ENCODE results near the gene DGLUCY. TPM values are rescaled to one million over a fixed set of nuclear protein-coding genes. Genes with fewer than 3 reads are reported as not detected.

DGLUCY gene
- total and polyA plus RNA-seq, 2 experiments from 2014 or later, result 44.8 to 51.3 TPM

- Histone ChIP-seq H2AFZ (no peak overlapping the region), H4K20me1 (ENCODE audit: insufficient read depth, poor library complexity, severe bottlenecking) (no peaks in the 10 kb centered on the region), H3K4me1 (ENCODE audit: insufficient read depth) (no peaks in the 10 kb centered on the region), H3K27me3 (no peaks in the 10 kb centered on the region), H3K79me2 (no peaks in the 10 kb centered on the region), H3K4me2 (no peak overlapping the region), H3K9me2 (replicated peaks; ENCODE audit: insufficient read depth) (no peaks in the 10 kb centered on the region), H3K27ac (no peak overlapping the region), H3K4me3 (no peak overlapping the region), H3K36me3 (replicated peaks; ENCODE audit: insufficient read depth, low read depth) (no peaks in the 10 kb centered on the region), H3K9me3 (ENCODE audit: low read depth) (no peaks in the 10 kb centered on the region)
- no peak for DNase-seq (ENCODE audit: low spot score)
- WGBS (ENCODE audit: low lambda C conversion rate, missing lambda C conversion rate), result 100% methylated on average over 1 of the region's 2 CpGs
- TF ChIP-seq CTCF (IDR thresholded peaks at IDR 0.05; ENCODE audit: poor library complexity) (no peak), EZH2 (IDR thresholded peaks at IDR 0.05; ENCODE audit: borderline replicate concordance) (no peak), EZH2phosphoT487 (IDR thresholded peaks at IDR 0.05; ENCODE audit: low read depth, severe bottlenecking, unreplicated experiment) (no peak)
Measured at GRCh38 chr14:91068642-91069041, 45.2 kb upstream of the DGLUCY start.

- Histone ChIP-seq H3K36me3 (replicated peaks; ENCODE audit: insufficient read depth, low read depth) (no peaks in the 10 kb centered on the region), H2AFZ (no peak overlapping the region), H3K4me2 (no peak overlapping the region), H4K20me1 (ENCODE audit: insufficient read depth, poor library complexity, severe bottlenecking) (no peaks in the 10 kb centered on the region), H3K4me1 (ENCODE audit: insufficient read depth) (no peaks in the 10 kb centered on the region), H3K27ac (no peak overlapping the region), H3K27me3 (no peaks in the 10 kb centered on the region), H3K79me2 (no peaks in the 10 kb centered on the region), H3K9me3 (ENCODE audit: low read depth) (no peaks in the 10 kb centered on the region), H3K4me3 (no peak overlapping the region), H3K9me2 (replicated peaks; ENCODE audit: insufficient read depth) (no peaks in the 10 kb centered on the region)
- DNase-seq (ENCODE audit: low spot score), result no peak
- no peak for TF ChIP-seq EZH2phosphoT487 (IDR thresholded peaks at IDR 0.05; ENCODE audit: low read depth, severe bottlenecking, unreplicated experiment)
- TF ChIP-seq CTCF (IDR thresholded peaks at IDR 0.05; ENCODE audit: poor library complexity), result no peak
- TF ChIP-seq EZH2 (IDR thresholded peaks at IDR 0.05; ENCODE audit: borderline replicate concordance), result no peak
Measured at GRCh38 chr14:91070572-91070971, 43.3 kb upstream of the DGLUCY start.

GRCh38 chr14:91075553-91075952, 38.3 kb upstream of the DGLUCY start:
- H3K79me2 ChIP-seq, result no peaks in the 10 kb centered on the region
- no peaks in the 10 kb centered on the region for H3K4me1 ChIP-seq (ENCODE audit: insufficient read depth)
- H3K4me3 ChIP-seq, result no peak overlapping the region
- H3K36me3 ChIP-seq (replicated peaks; ENCODE audit: insufficient read depth, low read depth), result no peaks in the 10 kb centered on the region
- H3K27ac ChIP-seq, result no peak overlapping the region
- H3K4me2 ChIP-seq, result no peak overlapping the region
- H3K27me3 ChIP-seq, result no peaks in the 10 kb centered on the region
- H4K20me1 ChIP-seq (ENCODE audit: insufficient read depth, poor library complexity, severe bottlenecking), result no peaks in the 10 kb centered on the region
- WGBS (ENCODE audit: low lambda C conversion rate, missing lambda C conversion rate), result 90% methylated on average over 5 of the region's 5 CpGs
- no peak for TF ChIP-seq EZH2 (IDR thresholded peaks at IDR 0.05; ENCODE audit: borderline replicate concordance)
- no peaks in the 10 kb centered on the region for H3K9me3 ChIP-seq (ENCODE audit: low read depth)
- DNase-seq (ENCODE audit: low spot score), result no peak
- no peaks in the 10 kb centered on the region for H3K9me2 ChIP-seq (replicated peaks; ENCODE audit: insufficient read depth)
- no peak overlapping the region for H2AFZ ChIP-seq

- no peak overlapping the region for H3K27ac ChIP-seq
- no peak for TF ChIP-seq EZH2 (IDR thresholded peaks at IDR 0.05; ENCODE audit: borderline replicate concordance)
- no peak for TF ChIP-seq CTCF (IDR thresholded peaks at IDR 0.05; ENCODE audit: poor library complexity)
- TF ChIP-seq EZH2phosphoT487 (IDR thresholded peaks at IDR 0.05; ENCODE audit: low read depth, severe bottlenecking, unreplicated experiment), result no peak
- H3K79me2 ChIP-seq, result no peaks in the 10 kb centered on the region
- no peaks in the 10 kb centered on the region for H4K20me1 ChIP-seq (ENCODE audit: insufficient read depth, poor library complexity, severe bottlenecking)
- H3K27me3 ChIP-seq, result no peaks in the 10 kb centered on the region
- DNase-seq (ENCODE audit: low spot score), result no peak
- H3K4me2 ChIP-seq, result no peak overlapping the region
- no peak overlapping the region for H3K4me3 ChIP-seq
- H3K9me3 ChIP-seq (ENCODE audit: low read depth), result no peaks in the 10 kb centered on the region
- H3K36me3 ChIP-seq (replicated peaks; ENCODE audit: insufficient read depth, low read depth), result no peaks in the 10 kb centered on the region
- H3K4me1 ChIP-seq (ENCODE audit: insufficient read depth), result peaks cover 7% of the 10 kb centered on the region
- H3K9me2 ChIP-seq (replicated peaks; ENCODE audit: insufficient read depth), result no peaks in the 10 kb centered on the region
- 86% methylated on average over 9 of the region's 9 CpGs for WGBS (ENCODE audit: low lambda C conversion rate, missing lambda C conversion rate)
- H2AFZ ChIP-seq, result no peak overlapping the region
Measured at GRCh38 chr14:91078095-91078737, 35.7 kb upstream of the DGLUCY start.
